ENCODE results near the gene FAM209B. TPM values are rescaled to one million over a fixed set of nuclear protein-coding genes. Genes with fewer than 3 reads are reported as not detected.
"Not testable (repeated sequence)": the region's sequence is repeated elsewhere in the genome, so short reads cannot be mapped to it uniquely, and the experiment has no call there.

The FAM209B gene, protein sequence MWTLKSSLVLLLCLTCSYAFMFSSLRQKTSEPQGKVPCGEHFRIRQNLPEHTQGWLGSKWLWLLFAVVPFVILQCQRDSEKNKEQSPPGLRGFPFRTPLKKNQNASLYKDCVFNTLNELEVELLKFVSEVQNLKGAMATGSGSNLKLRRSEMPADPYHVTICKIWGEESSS
- 0.78 and 0.97 TPM in 2 replicates for polyA plus RNA-seq (2011; rRNA removed)
- polyA plus RNA-seq (2012; cell fraction: cytosol; rRNA removed): 0.16 and 0.17 TPM in 2 replicates
- 0.53 and 0.74 TPM in 2 replicates for polyA plus RNA-seq (2012; cell fraction: nucleus; rRNA removed)
- 0.20 to 0.70 TPM (median 0.46 TPM) in 3 replicates for polyA plus RNA-seq (2017; fragmentation: RNase III; extraction: RNeasy Plus Mini Kit Qiagen cat#74134 plus additional on column Dnase treatment)
- polyA minus RNA-seq (2011; rRNA and poly(A)+ RNA removed): not detected in 2 replicates

DNA sequence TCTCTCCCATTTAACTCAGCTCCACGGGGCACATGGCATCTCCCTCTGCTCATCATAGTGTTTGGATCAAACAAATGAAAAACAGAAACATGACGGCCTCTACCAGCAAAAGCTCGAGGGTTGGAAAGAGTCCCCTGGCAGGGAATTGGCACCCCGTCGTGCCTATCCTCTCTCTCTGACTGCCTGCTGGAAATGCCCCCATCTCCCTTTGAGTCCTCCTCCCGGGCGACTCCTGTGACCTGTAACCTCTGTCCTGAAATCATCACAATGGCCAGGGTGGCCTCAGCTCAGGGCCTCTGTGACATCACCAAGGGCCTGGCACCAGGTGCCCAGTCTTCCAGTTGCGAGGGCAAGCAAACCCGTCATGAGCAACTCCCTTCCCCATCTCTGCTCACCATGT, at the start of gene FAM209B:
Gene FAM209B, plus strand, starts transcription at position 301 of the 400 bp plus-strand sequence. Its CDS starts 96 bp downstream, at position 397.
- H3K27ac ChIP-seq; H3K9me3 ChIP-seq; FAIRE-seq; POLR2A ChIA-PET; DNase-seq (ENCODE audit: low read depth in 1 of 2, low spot score in 1 of 2); H3K4me1 ChIP-seq; H3K4me3 ChIP-seq; H3K4me2 ChIP-seq; ATAC-seq: not testable (repeated sequence)
- 75% methylated on average over 9 of the region's 9 CpGs for WGBS (ENCODE audit: missing lambda C conversion rate)
- CTCF ChIA-PET: interaction anchor here (0.6 to 3.5 kb wide), 2 partner anchors 18 to 462 kb away, joined by 3 to 14 read pairs; no protein-coding TSS in a partner anchor

DNA sequence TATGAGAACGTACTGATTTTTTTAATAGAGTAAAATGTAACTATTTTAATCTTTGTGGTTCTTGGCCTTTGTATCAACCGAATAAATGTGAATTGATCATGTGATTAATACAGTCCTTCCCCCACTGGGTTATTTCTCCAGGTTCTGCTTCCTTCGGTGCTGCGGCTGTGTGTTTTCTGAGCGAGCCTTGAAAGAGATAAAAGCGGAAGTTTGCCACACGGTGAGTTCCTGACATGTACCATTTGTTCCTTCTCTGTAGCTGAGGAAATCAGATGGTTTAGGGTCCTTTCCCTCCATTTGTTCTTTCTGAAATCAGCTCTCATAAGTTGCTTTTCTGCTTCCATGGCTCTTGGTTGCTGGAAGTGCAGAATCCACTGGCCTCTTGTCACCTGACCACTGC, 49.1 kb upstream of the FAM209B start:
- Histone ChIP-seq H3K4me3 (no peak overlapping the region), H3K4me2 (no peak overlapping the region), H3K27ac (no peak overlapping the region), H3K9me3 (no peaks in the 10 kb centered on the region), H3K4me1 (no peaks in the 10 kb centered on the region)
- DNase-seq (ENCODE audit: low read depth in 1 of 2, low spot score in 1 of 2): no peak
- ChIA-PET CTCF (interaction anchor here (1.5 kb wide), 1 partner anchor 10 kb away, joined by 7 read pairs; no protein-coding TSS in a partner anchor), POLR2A (no interaction called here)
- 91% methylated on average over 7 of the region's 7 CpGs for WGBS (ENCODE audit: missing lambda C conversion rate)
- no peak for ATAC-seq
- TF ChIP-seq, protein P1, sequence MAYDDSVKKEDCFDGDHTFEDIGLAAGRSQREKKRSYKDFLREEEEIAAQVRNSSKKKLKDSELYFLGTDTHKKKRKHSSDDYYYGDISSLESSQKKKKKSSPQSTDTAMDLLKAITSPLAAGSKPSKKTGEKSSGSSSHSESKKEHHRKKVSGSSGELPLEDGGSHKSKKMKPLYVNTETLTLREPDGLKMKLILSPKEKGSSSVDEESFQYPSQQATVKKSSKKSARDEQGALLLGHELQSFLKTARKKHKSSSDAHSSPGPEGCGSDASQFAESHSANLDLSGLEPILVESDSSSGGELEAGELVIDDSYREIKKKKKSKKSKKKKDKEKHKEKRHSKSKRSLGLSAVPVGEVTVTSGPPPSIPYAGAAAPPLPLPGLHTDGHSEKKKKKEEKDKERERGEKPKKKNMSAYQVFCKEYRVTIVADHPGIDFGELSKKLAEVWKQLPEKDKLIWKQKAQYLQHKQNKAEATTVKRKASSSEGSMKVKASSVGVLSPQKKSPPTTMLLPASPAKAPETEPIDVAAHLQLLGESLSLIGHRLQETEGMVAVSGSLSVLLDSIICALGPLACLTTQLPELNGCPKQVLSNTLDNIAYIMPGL (CRISPR knock-in tag; IDR thresholded peaks at IDR 0.05; ENCODE audit: borderline replicate concordance): no peak
- TF ChIP-seq JUNB (IDR thresholded peaks at IDR 0.05): no peak
- TF ChIP-seq CHD4 (IDR thresholded peaks at IDR 0.05; ENCODE audit: borderline replicate concordance): no peak
- no peak for TF ChIP-seq CEBPB (IDR thresholded peaks at IDR 0.05)
- no peak for TF ChIP-seq FOXS1 (CRISPR knock-in tag; IDR thresholded peaks at IDR 0.05)
- no peak for TF ChIP-seq HDAC2 (IDR thresholded peaks at IDR 0.05)
- TF ChIP-seq, protein P2, sequence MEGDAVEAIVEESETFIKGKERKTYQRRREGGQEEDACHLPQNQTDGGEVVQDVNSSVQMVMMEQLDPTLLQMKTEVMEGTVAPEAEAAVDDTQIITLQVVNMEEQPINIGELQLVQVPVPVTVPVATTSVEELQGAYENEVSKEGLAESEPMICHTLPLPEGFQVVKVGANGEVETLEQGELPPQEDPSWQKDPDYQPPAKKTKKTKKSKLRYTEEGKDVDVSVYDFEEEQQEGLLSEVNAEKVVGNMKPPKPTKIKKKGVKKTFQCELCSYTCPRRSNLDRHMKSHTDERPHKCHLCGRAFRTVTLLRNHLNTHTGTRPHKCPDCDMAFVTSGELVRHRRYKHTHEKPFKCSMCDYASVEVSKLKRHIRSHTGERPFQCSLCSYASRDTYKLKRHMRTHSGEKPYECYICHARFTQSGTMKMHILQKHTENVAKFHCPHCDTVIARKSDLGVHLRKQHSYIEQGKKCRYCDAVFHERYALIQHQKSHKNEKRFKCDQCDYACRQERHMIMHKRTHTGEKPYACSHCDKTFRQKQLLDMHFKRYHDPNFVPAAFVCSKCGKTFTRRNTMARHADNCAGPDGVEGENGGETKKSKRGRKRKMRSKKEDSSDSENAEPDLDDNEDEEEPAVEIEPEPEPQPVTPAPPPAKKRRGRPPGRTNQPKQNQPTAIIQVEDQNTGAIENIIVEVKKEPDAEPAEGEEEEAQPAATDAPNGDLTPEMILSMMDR (IDR thresholded peaks at IDR 0.05): no peak
- TF ChIP-seq EHMT2 (IDR thresholded peaks at IDR 0.05; ENCODE audit: low read depth): no peak
- no peak for TF ChIP-seq PHF8 (IDR thresholded peaks at IDR 0.05; ENCODE audit: borderline replicate concordance, low read depth)
- TF ChIP-seq, protein P3, sequence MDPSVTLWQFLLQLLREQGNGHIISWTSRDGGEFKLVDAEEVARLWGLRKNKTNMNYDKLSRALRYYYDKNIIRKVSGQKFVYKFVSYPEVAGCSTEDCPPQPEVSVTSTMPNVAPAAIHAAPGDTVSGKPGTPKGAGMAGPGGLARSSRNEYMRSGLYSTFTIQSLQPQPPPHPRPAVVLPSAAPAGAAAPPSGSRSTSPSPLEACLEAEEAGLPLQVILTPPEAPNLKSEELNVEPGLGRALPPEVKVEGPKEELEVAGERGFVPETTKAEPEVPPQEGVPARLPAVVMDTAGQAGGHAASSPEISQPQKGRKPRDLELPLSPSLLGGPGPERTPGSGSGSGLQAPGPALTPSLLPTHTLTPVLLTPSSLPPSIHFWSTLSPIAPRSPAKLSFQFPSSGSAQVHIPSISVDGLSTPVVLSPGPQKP (IDR thresholded peaks at IDR 0.05; ENCODE audit: low read depth, low read length): no peak
- TF ChIP-seq MAFK (IDR thresholded peaks at IDR 0.05; ENCODE audit: partially characterized antibody): no peak
- TF ChIP-seq RARB (CRISPR knock-in tag; IDR thresholded peaks at IDR 0.05): no peak
- TF ChIP-seq ESRRA (IDR thresholded peaks at IDR 0.05; ENCODE audit: borderline replicate concordance, low read length): no peak
- TF ChIP-seq NR3C1 (IDR thresholded peaks at IDR 0.05): no peak
- no peak for TF ChIP-seq FOSB (CRISPR knock-in tag; IDR thresholded peaks at IDR 0.05)
- no peak for TF ChIP-seq MYC (IDR thresholded peaks at IDR 0.05; ENCODE audit: borderline replicate concordance, low read length)
- TF ChIP-seq, protein P4, sequence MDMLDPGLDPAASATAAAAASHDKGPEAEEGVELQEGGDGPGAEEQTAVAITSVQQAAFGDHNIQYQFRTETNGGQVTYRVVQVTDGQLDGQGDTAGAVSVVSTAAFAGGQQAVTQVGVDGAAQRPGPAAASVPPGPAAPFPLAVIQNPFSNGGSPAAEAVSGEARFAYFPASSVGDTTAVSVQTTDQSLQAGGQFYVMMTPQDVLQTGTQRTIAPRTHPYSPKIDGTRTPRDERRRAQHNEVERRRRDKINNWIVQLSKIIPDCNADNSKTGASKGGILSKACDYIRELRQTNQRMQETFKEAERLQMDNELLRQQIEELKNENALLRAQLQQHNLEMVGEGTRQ (IDR thresholded peaks at IDR 0.05): no peak
- TF ChIP-seq GATA3 (IDR thresholded peaks at IDR 0.05; ENCODE audit: borderline replicate concordance): no peak
- no peak for TF ChIP-seq ZFP36 (IDR thresholded peaks at IDR 0.05; ENCODE audit: borderline replicate concordance, partially characterized antibody)
- TF ChIP-seq CBX2 (IDR thresholded peaks at IDR 0.05; ENCODE audit: borderline replicate concordance, low read depth): no peak
- FAIRE-seq: no peak

All from A549 (cell line).